ENCODE results near the gene OR2K2.
"Not testable (repeated sequence)": the region's sequence is repeated elsewhere in the genome, so short reads cannot be mapped to it uniquely, and the experiment has no call there.

OR2K2 gene

GRCh38 chr9:111297066-111297824 lies 32.8 kb downstream of the OR2K2 start:
- no peak for DNase-seq

- DNase-seq: no peak
Measured at GRCh38 chr9:111294691-111295451, 35.2 kb downstream of the OR2K2 start.

- no peak for DNase-seq
Measured at GRCh38 chr9:111287127-111287526, 42.9 kb downstream of the OR2K2 start.

GRCh38 chr9:111284703-111285102 lies 45.3 kb downstream of the OR2K2 start:
- DNase-seq: no peak

DNA sequence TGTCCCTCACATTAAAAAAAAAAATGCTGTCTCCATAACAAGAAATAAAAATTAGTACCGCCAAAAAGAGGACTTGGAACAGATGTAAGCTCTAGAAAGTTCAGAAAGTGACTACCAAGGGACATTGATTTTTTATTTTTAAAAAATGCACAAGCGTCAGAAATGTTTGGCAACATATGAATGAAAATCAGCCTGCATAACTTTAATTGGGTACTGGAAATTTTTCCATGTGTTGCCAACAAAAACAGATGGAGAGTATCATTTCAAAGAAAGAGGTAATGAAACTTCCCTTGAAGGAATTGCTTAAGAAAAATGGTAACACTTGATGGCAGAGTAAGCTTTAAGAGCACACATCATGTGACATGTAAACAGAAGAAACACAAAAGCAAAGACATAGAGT lies 47.2 kb downstream of the OR2K2 start:
- no peak for DNase-seq

DNA sequence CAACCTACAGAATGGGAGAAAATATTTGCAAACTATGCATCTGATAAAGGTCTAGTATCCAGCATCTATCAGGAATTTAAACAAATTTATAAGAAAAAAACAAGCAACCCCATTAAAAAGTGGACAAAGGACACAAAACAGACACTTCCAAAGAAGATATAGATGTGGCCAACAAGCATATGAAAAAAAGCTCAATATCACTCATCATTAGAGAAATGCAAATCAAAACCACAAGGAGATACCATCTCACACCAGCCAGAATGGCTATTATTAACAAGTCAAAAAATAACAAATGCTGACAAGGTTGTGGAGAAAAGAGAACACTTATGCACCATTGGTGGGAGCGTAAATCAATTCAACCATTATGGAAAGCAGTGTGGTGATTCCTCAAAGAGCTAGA lies 49.2 kb downstream of the OR2K2 start:
- DNase-seq: not testable (repeated sequence)

Measured in bone marrow (tissue), 2 donors.